Stimulated activated CD8-positive, alpha-beta memory T cell treated with anti-CD3 and anti-CD28 coated beads, Interleukin-12 subunit alpha, Interleukin-12 subunit beta, amount 100 ng/mL, for 1 hour (primary cell): ENCODE results near the gene WNT6.
"Not testable (repeated sequence)": the region's sequence is repeated elsewhere in the genome, so short reads cannot be mapped to it uniquely, and the experiment has no call there.

Experiments
- DNase-seq: peaks from one replicate; pipeline ENCODE4 v3.0.0-alpha.2; 2020; ENCODE audit warnings: low read depth

WNT6 gene

GRCh38 chr2:218830526-218831306, 28.9 kb upstream of the WNT6 start:
- no peak for DNase-seq

GRCh38 chr2:218831378-218831990, 28.1 kb upstream of the WNT6 start, which contains the start of gene PRKAG3:
Gene PRKAG3, minus strand, starts transcription at chr2:218831803.
- no peak for DNase-seq

GRCh38 chr2:218832081-218832480, 27.5 kb upstream of the WNT6 start:
- no peak for DNase-seq

- DNase-seq = no peak
Observed at GRCh38 chr2:218832520-218832919, 27.1 kb upstream of the WNT6 start.

GRCh38 chr2:218833023-218833609, 26.5 kb upstream of the WNT6 start:
- DNase-seq = no peak

- no peak for DNase-seq
Observed at GRCh38 chr2:218834685-218835084, 24.9 kb upstream of the WNT6 start.

GRCh38 chr2:218837495-218837894, 22.1 kb upstream of the WNT6 start:
- DNase-seq = no peak

GRCh38 chr2:218839430-218839829, 20.2 kb upstream of the WNT6 start:
- DNase-seq = no peak

GRCh38 chr2:218839888-218840287, 19.7 kb upstream of the WNT6 start:
- DNase-seq = no peak

- not testable (repeated sequence) for DNase-seq
Observed at GRCh38 chr2:218844334-218844733, 15.3 kb upstream of the WNT6 start.

- DNase-seq = not testable (repeated sequence)
Observed at GRCh38 chr2:218846963-218847362, 12.6 kb upstream of the WNT6 start.

GRCh38 chr2:218849721-218850120, 9.9 kb upstream of the WNT6 start:
- no peak for DNase-seq

- no peak for DNase-seq
Observed at GRCh38 chr2:218850796-218851195, 8.8 kb upstream of the WNT6 start.

- no peak for DNase-seq
Observed at GRCh38 chr2:218851286-218851685, 8.3 kb upstream of the WNT6 start.

- DNase-seq = peak; percentile 54
Observed at GRCh38 chr2:218852911-218853667, 6.5 kb upstream of the WNT6 start.

- DNase-seq = no peak
Observed at GRCh38 chr2:218853766-218854165, 5.8 kb upstream of the WNT6 start.

GRCh38 chr2:218854860-218855259, 4.7 kb upstream of the WNT6 start:
- DNase-seq = no peak

- no peak for DNase-seq
Observed at GRCh38 chr2:218855305-218856166, 4.1 kb upstream of the WNT6 start.

GRCh38 chr2:218856167-218856895, 3.3 kb upstream of the WNT6 start:
- no peak for DNase-seq

GRCh38 chr2:218856896-218857243, 2.7 kb upstream of the WNT6 start:
- no peak for DNase-seq
